Measurements from ENCODE around the gene GRAP.

The GRAP gene

GRCh38 chr17:18990331-18990730 is 56.4 kb downstream of the GRAP start:
- H3K4me1 Mint-ChIP-seq, result peaks cover 50% of the 10 kb centered on the region
- DNase-seq (ENCODE audit: low spot score in 2 of 2) (no peak), ATAC-seq (replicated peaks; ENCODE audit: extremely low read depth, poor library complexity, severe bottlenecking) (no peak)
- peaks cover 7% of the 10 kb centered on the region for H3K36me3 Mint-ChIP-seq (ENCODE audit: insufficient read depth)
- peaks cover 4% of the 10 kb centered on the region for H3K9me3 Mint-ChIP-seq
- H3K4me3 Mint-ChIP-seq, result no peak overlapping the region
- H3K27me3 Mint-ChIP-seq, result no peaks in the 10 kb centered on the region
- no peak overlapping the region for H3K27ac Mint-ChIP-seq (ENCODE audit: low read depth)

- Mint-ChIP-seq H3K9me3 (no peaks in the 10 kb centered on the region), H3K4me1 (peaks cover 36% of the 10 kb centered on the region), H3K27ac (ENCODE audit: low read depth) (no peak overlapping the region), H3K36me3 (ENCODE audit: insufficient read depth) (peaks cover 9% of the 10 kb centered on the region), H3K4me3 (no peak overlapping the region), H3K27me3 (no peaks in the 10 kb centered on the region)
- ATAC-seq (replicated peaks; ENCODE audit: extremely low read depth, poor library complexity, severe bottlenecking), result no peak
- no peak for DNase-seq (ENCODE audit: low spot score in 2 of 2)
These were observed 58.1 kb downstream of the GRAP start for GRCh38 chr17:18988546-18989173.

DNA sequence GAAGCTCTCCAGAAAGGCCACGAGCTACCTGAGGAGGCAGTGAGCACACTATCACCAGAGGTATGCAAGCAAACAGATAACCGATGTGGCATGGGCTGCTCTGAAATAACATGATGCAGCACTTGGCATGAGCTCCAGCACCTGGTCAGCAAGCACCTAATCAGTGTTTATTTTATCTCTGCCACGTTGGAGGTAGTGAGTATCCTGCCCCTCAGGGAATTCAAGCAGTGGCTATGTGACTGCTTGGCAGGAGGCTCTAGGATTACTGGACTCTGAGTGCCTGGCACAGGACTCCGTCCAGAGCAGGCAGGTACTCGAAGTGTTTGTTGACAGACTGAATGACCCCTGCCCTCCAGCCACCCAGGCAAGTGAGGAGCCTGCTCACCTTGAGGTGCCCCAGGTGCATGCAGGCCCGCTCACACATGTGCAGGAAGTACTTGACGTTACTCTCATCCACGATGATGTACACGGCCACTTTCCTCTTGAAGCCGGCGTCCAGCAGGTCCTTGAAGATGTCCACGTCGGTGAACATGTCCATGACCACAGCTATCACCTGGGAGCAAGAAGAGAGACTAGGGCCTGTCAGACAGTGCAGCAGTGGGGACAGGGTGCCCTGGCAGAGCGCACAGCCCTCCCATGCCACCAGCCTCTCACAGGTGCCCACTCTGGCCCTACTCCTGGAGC is 58.8 kb downstream of the GRAP start:
- ATAC-seq (replicated peaks; ENCODE audit: extremely low read depth, poor library complexity, severe bottlenecking), result no peak

GRCh38 chr17:18987230-18987610 is 59.5 kb downstream of the GRAP start:
- Mint-ChIP-seq H3K4me3 (no peak overlapping the region), H3K27ac (ENCODE audit: low read depth) (no peak overlapping the region), H3K9me3 (no peaks in the 10 kb centered on the region), H3K27me3 (no peaks in the 10 kb centered on the region), H3K4me1 (peaks cover 22% of the 10 kb centered on the region), H3K36me3 (ENCODE audit: insufficient read depth) (peaks cover 6% of the 10 kb centered on the region)
- no peak for ATAC-seq (replicated peaks; ENCODE audit: extremely low read depth, poor library complexity, severe bottlenecking)
- no peak for DNase-seq (ENCODE audit: low spot score in 2 of 2)

More for the DNA sequence above, 58.8 kb downstream of the GRAP start:
- peaks cover 29% of the 10 kb centered on the region for H3K4me1 Mint-ChIP-seq
- H3K9me3 Mint-ChIP-seq, result no peaks in the 10 kb centered on the region
- no peak for DNase-seq (ENCODE audit: low spot score in 2 of 2)
- H3K4me3 Mint-ChIP-seq, result no peak overlapping the region
- H3K36me3 Mint-ChIP-seq (ENCODE audit: insufficient read depth), result peaks cover 8% of the 10 kb centered on the region
- H3K27me3 Mint-ChIP-seq, result no peaks in the 10 kb centered on the region
- H3K27ac Mint-ChIP-seq (ENCODE audit: low read depth), result no peak overlapping the region

GRCh38 chr17:18986541-18987229 is 60.1 kb downstream of the GRAP start:
- Mint-ChIP-seq H3K9me3 (no peaks in the 10 kb centered on the region), H3K36me3 (ENCODE audit: insufficient read depth) (peaks cover 6% of the 10 kb centered on the region), H3K27ac (ENCODE audit: low read depth) (no peak overlapping the region), H3K4me1 (peaks cover 18% of the 10 kb centered on the region), H3K4me3 (no peak overlapping the region), H3K27me3 (no peaks in the 10 kb centered on the region)
- ATAC-seq (replicated peaks; ENCODE audit: extremely low read depth, poor library complexity, severe bottlenecking) (no peak), DNase-seq (ENCODE audit: low spot score in 2 of 2) (no peak)

GRCh38 chr17:18985475-18985874 is 61.3 kb downstream of the GRAP start:
- ATAC-seq (replicated peaks; ENCODE audit: extremely low read depth, poor library complexity, severe bottlenecking) (no peak), DNase-seq (ENCODE audit: low spot score in 2 of 2) (no peak)
- Mint-ChIP-seq H3K9me3 (no peaks in the 10 kb centered on the region), H3K4me1 (peaks cover 18% of the 10 kb centered on the region), H3K36me3 (ENCODE audit: insufficient read depth) (peaks cover 6% of the 10 kb centered on the region), H3K27ac (ENCODE audit: low read depth) (no peak overlapping the region), H3K27me3 (no peaks in the 10 kb centered on the region), H3K4me3 (no peak overlapping the region)

DNA sequence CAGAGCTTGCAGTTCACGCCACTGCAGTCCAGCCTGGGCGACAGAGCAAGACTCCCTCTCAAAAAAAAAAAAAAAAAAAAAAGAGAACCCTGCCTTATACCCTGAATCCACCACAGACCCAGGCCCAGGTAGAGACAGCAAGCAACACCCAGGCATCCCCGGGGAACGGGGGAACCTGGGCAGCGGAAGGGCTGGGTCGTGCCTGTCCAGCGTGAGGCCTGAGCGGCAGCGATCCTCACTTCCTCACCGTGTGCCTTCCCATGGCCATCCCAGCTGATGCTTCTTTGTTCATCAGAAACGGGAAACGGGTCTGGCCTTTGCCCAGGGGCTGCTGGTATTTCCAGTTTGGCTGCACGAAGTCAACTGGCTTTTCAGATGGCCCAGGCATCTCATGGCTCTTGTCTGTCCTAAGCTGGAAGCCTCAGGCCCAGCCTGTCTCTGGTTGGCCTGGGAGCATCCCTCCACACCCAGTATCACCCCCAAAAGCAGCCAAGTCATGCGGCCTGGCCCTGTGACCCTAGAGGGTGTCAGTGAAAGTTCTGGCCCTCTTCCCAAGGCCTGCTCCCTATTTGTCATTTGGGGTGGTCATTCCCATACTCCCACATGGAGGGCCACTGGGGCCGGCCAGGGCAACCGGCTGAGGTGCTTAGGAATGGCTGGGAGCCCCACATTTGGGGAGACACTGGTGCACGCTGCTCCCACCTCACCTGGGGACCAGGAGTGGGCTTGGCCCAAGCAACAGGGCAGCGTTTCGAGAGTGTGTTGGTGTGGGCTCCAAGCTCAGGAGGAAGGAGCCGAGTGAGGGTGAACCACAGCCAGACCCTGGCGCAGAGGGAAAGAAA is 62.3 kb downstream of the GRAP start:
- Mint-ChIP-seq H3K9me3 (no peaks in the 10 kb centered on the region), H3K27me3 (no peaks in the 10 kb centered on the region), H3K27ac (ENCODE audit: low read depth) (no peak overlapping the region), H3K4me1 (peaks cover 13% of the 10 kb centered on the region), H3K36me3 (ENCODE audit: insufficient read depth) (peaks cover 6% of the 10 kb centered on the region), H3K4me3 (no peak overlapping the region)
- DNase-seq (ENCODE audit: low spot score in 2 of 2) (no peak), ATAC-seq (replicated peaks; ENCODE audit: extremely low read depth, poor library complexity, severe bottlenecking) (no peak)

DNA sequence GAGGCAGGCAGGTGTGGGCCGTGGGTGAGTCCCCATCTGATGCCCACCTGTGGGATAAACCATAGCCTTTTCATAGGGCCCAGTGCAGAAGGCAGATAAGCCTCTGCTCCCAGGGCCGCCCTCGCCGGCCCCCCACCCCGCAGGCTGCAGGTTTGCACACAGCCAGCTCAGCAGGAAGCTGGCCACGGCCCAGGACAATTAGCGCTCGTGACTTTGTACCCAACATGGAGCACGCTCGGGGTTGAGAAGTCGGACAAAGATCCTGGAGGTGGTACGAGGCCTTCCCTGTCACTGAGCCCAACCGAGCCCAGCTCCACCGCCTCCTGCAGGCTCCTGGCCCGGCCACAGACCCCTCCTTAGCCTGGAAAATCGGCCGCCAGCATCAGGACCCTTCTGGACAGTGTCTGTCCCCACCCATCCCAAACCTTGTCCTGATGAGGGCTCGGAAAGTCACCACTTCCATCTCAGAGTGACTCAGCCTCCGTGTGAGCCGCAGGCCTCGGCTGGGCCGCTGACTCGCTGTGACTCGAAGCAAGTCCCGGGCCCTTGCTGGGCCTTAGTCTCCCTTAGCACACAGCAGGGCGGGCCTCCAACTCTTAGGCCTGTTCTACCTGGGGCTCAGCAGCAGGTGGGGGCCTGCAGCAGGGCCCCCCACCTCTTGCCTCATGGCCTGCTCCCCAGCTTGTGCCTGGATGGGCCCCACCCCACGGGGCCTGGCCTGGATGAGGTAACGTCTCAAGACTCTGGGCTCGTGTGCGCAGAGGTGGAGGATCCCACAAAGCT is 64.9 kb downstream of the GRAP start:
- Mint-ChIP-seq H3K27me3 (no peaks in the 10 kb centered on the region), H3K4me1 (no peaks in the 10 kb centered on the region), H3K4me3 (no peak overlapping the region), H3K36me3 (ENCODE audit: insufficient read depth) (peaks cover 8% of the 10 kb centered on the region), H3K27ac (ENCODE audit: low read depth) (no peak overlapping the region), H3K9me3 (no peaks in the 10 kb centered on the region)
- no peak for DNase-seq (ENCODE audit: low spot score in 2 of 2)
- no peak for ATAC-seq (replicated peaks; ENCODE audit: extremely low read depth, poor library complexity, severe bottlenecking)

DNA sequence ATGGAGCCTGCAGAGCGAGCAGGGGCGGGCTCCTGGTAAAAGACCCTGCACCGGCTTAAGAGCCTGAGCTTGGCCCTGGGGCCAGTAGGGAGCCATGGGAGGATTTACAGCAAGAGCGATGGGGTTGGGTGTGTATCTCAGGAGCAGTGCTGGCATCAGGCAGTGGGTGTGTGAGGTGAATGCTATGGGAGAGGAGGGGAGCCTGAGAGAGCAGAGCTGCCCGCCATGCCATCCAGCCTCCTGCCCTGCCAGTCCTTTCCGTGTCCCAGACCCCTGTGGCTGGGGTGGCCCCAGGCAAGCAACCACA is 65.5 kb downstream of the GRAP start:
- ATAC-seq (replicated peaks; ENCODE audit: extremely low read depth, poor library complexity, severe bottlenecking) (no peak), DNase-seq (ENCODE audit: low spot score in 2 of 2) (no peak)
- Mint-ChIP-seq H3K27me3 (no peaks in the 10 kb centered on the region), H3K36me3 (ENCODE audit: insufficient read depth) (peaks cover 8% of the 10 kb centered on the region), H3K27ac (ENCODE audit: low read depth) (no peak overlapping the region), H3K4me3 (no peak overlapping the region), H3K9me3 (no peaks in the 10 kb centered on the region), H3K4me1 (no peaks in the 10 kb centered on the region)

DNA sequence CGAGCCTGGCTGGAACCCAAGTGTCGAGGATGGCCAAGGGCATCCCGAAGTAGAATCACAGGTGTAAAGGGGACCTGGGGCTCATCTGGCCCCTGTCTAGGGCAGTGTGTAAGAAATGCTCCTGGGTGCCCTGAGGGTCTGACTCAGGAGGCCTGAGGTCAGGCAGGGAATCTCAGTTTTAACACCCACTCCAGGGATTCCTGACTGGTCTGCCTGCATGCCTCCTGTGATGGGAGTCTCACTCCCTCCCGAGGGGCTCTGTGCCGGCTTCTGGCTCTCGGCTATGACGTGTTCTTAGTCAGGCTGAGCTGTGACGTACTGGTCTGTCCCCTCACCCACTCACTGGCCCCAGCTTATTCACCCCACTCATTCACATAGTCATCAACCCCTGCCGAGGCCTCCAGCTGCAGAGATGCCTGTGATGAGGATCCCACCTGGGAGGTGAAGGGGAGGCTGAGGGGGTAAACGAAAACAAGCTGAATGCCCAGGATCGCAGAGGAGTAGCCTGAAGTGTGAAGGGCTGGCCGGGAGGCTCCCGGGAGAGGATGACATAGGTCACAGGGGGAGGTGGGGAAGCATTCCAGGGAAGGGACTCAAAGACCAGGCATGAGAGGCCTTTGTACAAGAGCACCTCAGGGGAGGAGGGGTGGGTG is 65.9 kb downstream of the GRAP start:
- ATAC-seq (replicated peaks; ENCODE audit: extremely low read depth, poor library complexity, severe bottlenecking) (no peak), DNase-seq (ENCODE audit: low spot score in 2 of 2) (no peak)
- peaks cover 8% of the 10 kb centered on the region for H3K36me3 Mint-ChIP-seq (ENCODE audit: insufficient read depth)
- no peaks in the 10 kb centered on the region for H3K4me1 Mint-ChIP-seq
- H3K9me3 Mint-ChIP-seq, result no peaks in the 10 kb centered on the region
- no peaks in the 10 kb centered on the region for H3K27me3 Mint-ChIP-seq
- no peak overlapping the region for H3K4me3 Mint-ChIP-seq
- no peak overlapping the region for H3K27ac Mint-ChIP-seq (ENCODE audit: low read depth)

GRCh38 chr17:18978655-18979054 is 68.1 kb downstream of the GRAP start:
- Mint-ChIP-seq H3K27me3 (no peaks in the 10 kb centered on the region), H3K4me1 (no peaks in the 10 kb centered on the region), H3K4me3 (no peak overlapping the region), H3K36me3 (ENCODE audit: insufficient read depth) (peaks cover 6% of the 10 kb centered on the region), H3K27ac (ENCODE audit: low read depth) (no peak overlapping the region), H3K9me3 (no peaks in the 10 kb centered on the region)
- ATAC-seq (replicated peaks; ENCODE audit: extremely low read depth, poor library complexity, severe bottlenecking), result no peak
- DNase-seq (ENCODE audit: low spot score in 2 of 2), result no peak

DNA sequence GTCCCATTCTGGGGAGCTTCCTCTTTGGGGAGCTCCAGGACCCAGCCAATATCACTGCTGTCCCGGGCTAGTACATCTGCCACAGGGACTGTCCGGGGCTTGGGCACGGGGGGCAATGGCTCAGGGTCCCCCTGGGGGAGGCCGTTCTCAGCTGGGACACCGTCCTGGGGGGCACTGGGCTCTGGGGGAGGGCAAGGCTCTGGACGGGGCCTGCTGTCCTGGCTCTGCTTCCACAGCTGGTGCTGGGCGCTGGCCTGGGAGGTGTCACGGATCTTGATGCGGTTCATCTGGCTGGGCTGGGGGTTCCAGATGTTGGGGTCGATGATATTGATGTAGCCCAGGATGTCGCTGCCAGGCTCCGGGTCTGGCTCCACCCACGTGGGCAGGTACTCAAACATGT is 68.7 kb downstream of the GRAP start:
- no peak overlapping the region for H3K4me3 Mint-ChIP-seq
- H3K4me1 Mint-ChIP-seq, result no peaks in the 10 kb centered on the region
- H3K27me3 Mint-ChIP-seq, result no peaks in the 10 kb centered on the region
- H3K36me3 Mint-ChIP-seq (ENCODE audit: insufficient read depth), result peaks cover 8% of the 10 kb centered on the region
- ATAC-seq (replicated peaks; ENCODE audit: extremely low read depth, poor library complexity, severe bottlenecking) (no peak), DNase-seq (ENCODE audit: low spot score in 2 of 2) (no peak)
- H3K9me3 Mint-ChIP-seq, result no peaks in the 10 kb centered on the region
- no peak overlapping the region for H3K27ac Mint-ChIP-seq (ENCODE audit: low read depth)

Measured in central memory CD8-positive, alpha-beta T cell (primary cell).